WERI-Rb-1 (cell line): ENCODE data around the gene ANKRD34B.

Experiments used
- DNase-seq: peaks from one replicate; pipeline ENCODE4 v3.0.0-alpha.2; 2020
- H3K27ac ChIP-seq: fragments of 250-450 bp; sonication (Bioruptor Pico); 2 replicates; pipeline ENCODE4 v1.5.1; 2020; ENCODE audit warnings: mild to moderate bottlenecking, moderate library complexity
- H3K27me3 ChIP-seq: fragments of 250-450 bp; sonication (Bioruptor Pico); 2 replicates; pipeline ENCODE4 v1.5.1; 2021; ENCODE audit warnings: mild to moderate bottlenecking, low read depth, moderate library complexity; ENCODE audit not compliant: insufficient read depth, severe bottlenecking
- H3K36me3 ChIP-seq: fragments of 250-450 bp; sonication (Bioruptor Pico); 2 replicates; pipeline ENCODE4 v1.5.1; 2020; ENCODE audit warnings: mild to moderate bottlenecking, moderate library complexity
- H3K4me3 ChIP-seq: 2 replicates; pipeline ENCODE4 v1.5.1; 2011; ENCODE audit warnings: low read depth, mild to moderate bottlenecking, control low read depth, low read length
- H3K9me3 ChIP-seq: fragments of 250-450 bp; sonication (Bioruptor Pico); 2 replicates; pipeline ENCODE4 v1.5.1; 2021; ENCODE audit warnings: mild to moderate bottlenecking, moderate library complexity; ENCODE audit not compliant: severe bottlenecking
- TF ChIP-seq, protein P1 (sequence below): IDR thresholded peaks from 2 replicates; pipeline ENCODE4 v1.5.1; 2011; ENCODE audit warnings: low read depth, mild to moderate bottlenecking, control low read depth, inconsistent platforms, low read length

The ANKRD34B gene

DNA sequence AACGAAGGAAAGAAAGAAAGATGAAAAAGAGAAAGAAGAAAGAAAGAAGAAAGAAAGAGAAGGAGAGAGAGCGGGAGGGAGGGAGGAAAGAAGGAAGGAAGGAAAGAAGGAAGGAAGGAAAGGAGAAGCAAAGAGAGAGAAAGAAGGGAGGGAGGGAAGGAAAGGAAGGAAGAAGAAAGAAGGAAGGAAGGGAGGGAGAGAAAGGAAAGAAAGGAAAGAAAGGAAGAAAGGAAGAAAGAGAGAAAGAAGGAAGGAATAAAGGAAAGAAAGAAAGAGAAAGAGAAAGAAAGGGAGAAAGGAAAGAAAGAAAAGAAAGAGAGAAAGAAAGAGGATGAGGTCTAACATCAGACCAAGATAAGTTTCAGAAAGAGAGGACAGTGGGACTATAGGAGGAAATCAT is 9.0 kb upstream of the ANKRD34B start:
- no peak for DNase-seq
- no peak overlapping the region for H3K4me3 ChIP-seq
- H3K36me3 ChIP-seq = no peaks in the 10 kb centered on the region
- H3K27ac ChIP-seq = no peak overlapping the region
- no peaks in the 10 kb centered on the region for H3K27me3 ChIP-seq
- TF ChIP-seq, protein P1, sequence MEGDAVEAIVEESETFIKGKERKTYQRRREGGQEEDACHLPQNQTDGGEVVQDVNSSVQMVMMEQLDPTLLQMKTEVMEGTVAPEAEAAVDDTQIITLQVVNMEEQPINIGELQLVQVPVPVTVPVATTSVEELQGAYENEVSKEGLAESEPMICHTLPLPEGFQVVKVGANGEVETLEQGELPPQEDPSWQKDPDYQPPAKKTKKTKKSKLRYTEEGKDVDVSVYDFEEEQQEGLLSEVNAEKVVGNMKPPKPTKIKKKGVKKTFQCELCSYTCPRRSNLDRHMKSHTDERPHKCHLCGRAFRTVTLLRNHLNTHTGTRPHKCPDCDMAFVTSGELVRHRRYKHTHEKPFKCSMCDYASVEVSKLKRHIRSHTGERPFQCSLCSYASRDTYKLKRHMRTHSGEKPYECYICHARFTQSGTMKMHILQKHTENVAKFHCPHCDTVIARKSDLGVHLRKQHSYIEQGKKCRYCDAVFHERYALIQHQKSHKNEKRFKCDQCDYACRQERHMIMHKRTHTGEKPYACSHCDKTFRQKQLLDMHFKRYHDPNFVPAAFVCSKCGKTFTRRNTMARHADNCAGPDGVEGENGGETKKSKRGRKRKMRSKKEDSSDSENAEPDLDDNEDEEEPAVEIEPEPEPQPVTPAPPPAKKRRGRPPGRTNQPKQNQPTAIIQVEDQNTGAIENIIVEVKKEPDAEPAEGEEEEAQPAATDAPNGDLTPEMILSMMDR = no peak
- H3K9me3 ChIP-seq = no peaks in the 10 kb centered on the region

DNA sequence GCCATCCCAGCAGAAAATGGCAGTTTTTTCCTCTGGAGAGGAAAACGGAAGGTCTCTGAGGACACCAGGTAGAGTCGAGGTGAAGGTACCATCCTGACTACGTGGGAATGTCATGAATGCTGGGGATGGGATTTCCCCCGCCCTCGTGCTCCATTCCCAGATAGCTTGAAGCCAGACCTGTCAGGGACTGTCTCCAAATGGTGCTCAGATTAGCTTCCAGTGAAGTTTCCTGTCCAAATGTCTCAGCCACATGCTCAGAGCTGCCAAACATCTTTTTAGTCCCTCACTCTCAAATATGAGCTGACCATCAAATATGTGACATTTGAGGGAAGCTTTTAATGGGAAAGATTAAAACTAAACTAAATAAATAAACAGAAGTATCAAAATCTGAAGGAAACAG is 7.6 kb upstream of the ANKRD34B start:
- no peaks in the 10 kb centered on the region for H3K27me3 ChIP-seq
- no peak for DNase-seq
- no peaks in the 10 kb centered on the region for H3K9me3 ChIP-seq
- TF ChIP-seq, protein P1 = no peak
- H3K36me3 ChIP-seq = no peaks in the 10 kb centered on the region
- no peak overlapping the region for H3K4me3 ChIP-seq
- no peak overlapping the region for H3K27ac ChIP-seq

DNA sequence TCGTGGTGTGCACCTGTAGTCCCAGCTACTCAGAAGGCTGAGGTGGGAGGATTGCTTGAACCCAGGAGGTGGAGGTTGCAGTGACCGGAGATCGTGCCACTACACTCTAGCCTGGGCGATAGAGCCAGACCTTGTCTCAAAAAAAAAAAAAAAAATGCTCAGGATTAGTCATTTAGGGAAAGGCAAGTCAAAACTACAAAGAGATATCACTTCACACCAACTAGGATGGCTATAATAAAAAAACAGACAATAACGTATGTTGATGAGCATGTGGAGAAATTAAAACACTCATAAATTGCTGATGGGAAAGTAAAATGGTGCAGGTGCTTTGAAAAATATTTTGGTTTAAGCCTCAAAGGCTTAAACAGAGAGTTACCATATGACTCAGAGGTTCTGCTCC is 6.3 kb upstream of the ANKRD34B start:
- Histone ChIP-seq H3K36me3 (no peaks in the 10 kb centered on the region), H3K27ac (no peak overlapping the region), H3K27me3 (no peaks in the 10 kb centered on the region), H3K4me3 (no peak overlapping the region), H3K9me3 (no peaks in the 10 kb centered on the region)
- TF ChIP-seq, protein P1 = no peak
- no peak for DNase-seq

DNA sequence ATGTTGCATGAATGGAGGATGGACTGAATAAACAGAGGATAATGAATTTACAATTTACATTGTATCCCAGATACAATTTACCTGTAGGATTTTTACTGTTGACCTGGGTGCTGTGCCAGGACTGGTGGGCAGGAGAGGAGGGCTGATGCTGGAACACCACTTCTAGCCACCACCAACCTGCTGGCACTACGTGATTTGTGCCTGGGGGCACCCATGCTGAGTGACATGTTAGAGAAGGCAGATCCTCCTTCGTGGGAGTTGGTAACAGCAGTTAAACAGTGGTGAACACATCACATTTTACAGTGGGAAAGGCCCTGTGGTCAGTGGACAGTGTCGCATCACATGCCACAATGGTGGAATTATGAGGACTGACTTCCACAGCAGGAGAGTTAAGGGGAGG is 3.0 kb upstream of the ANKRD34B start:
- no peaks in the 10 kb centered on the region for H3K36me3 ChIP-seq
- no peaks in the 10 kb centered on the region for H3K9me3 ChIP-seq
- DNase-seq = no peak
- TF ChIP-seq, protein P1 = no peak
- no peak overlapping the region for H3K27ac ChIP-seq
- H3K27me3 ChIP-seq = peaks cover 29% of the 10 kb centered on the region
- H3K4me3 ChIP-seq = no peak overlapping the region

DNA sequence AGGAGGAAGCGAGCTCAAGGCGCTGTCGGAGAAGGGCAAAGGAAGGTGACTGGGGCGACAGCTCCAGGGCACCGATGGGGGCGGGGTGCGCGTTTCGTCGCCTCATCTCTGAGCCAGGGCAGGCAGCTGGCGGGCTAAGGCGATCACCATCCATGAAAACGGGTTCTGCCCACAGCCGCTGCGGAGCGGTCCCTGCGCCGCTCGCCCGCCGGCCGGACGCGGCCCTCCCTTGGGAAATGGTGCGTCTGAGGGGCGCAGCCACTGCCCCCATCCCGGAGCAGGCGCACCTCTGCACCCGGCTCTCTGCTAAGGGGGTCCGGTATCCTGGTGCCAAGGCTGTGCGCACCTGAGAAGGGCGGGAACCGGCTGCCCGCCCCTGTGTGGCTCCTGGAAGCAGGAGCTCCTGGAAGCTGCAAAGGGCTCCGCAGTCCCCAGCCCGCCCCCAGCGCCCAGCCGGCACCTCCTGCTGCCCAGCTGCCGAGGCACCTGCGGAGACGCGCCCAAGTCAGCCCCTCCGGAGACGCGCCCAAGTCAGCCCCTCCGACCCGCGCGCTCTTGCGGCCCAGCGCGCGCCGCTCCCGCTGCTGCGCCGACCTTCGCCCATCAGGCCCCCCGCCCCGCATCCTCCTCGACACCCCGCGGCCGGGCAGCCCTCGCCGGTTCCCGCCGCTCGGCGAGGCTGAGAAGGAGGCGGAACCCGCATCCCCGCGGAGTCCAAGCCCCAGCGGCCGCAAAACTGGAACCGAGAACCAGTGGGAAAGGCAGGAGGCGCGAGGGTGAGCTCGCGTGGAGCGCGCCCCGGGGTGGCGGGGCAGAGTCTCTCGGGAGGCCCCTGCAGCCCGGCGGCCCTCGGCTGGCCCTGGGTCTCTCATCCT is 757 bp downstream of the ANKRD34B start:
- H3K27ac ChIP-seq = no peak overlapping the region
- peaks cover 30% of the 10 kb centered on the region for H3K27me3 ChIP-seq
- DNase-seq = peak; percentile 31
- H3K4me3 ChIP-seq = peak overlapping the region; percentile 61
- no peaks in the 10 kb centered on the region for H3K36me3 ChIP-seq
- no peaks in the 10 kb centered on the region for H3K9me3 ChIP-seq
- TF ChIP-seq, protein P1 = no peak

DNA sequence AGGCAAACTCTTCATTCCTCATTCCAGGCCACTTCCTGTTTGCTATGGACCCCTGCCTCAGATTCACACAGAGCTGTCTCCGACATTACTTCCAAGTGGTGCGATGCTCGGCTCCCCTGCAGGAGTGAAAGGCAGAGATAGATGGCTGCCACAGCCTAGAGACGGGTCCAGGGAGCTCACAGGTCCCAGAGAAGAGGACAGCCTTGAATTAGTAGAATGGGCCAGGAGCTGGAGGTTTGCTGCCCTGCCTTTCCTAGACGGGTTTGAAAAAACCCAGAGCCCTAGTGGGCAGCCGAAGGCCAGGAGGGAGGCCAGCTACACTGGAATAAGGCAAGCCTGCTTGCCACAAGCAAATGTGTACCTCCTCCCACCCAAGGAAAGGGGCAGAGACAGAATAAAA is 1.8 kb downstream of the ANKRD34B start:
- Histone ChIP-seq H3K4me3 (no peak overlapping the region), H3K27me3 (peaks cover 30% of the 10 kb centered on the region), H3K9me3 (no peaks in the 10 kb centered on the region), H3K27ac (no peak overlapping the region), H3K36me3 (no peaks in the 10 kb centered on the region)
- DNase-seq = no peak
- TF ChIP-seq, protein P1 = no peak
